ENCODE results near the gene DAAM1.
A peak's percentile ranks its signal among the peaks of the same experiment; 100 is the strongest.

DAAM1 gene

DNA sequence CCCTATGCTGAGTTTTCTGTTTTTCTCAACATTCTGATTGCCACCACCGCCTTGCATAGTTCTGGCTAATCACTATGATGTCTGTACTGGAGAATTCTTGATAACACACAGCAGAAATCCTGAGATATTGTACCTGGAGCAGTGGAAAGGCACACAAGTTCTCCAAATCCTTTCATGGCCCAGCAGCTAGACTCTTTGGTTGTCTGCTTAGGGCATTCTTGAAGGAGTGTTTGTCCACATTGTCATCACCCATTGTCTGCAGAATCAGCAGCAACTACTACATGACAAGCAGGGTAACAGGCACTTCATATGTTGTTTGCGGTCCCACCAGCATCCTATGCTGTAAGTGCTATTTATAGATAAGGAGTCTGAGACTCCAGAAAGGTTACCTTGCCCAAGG, 128.9 kb downstream of the DAAM1 start:
- no peak for DNase-seq

GRCh38 chr14:59317798-59318505, 129.5 kb downstream of the DAAM1 start:
- DNase-seq: no peak

DNA sequence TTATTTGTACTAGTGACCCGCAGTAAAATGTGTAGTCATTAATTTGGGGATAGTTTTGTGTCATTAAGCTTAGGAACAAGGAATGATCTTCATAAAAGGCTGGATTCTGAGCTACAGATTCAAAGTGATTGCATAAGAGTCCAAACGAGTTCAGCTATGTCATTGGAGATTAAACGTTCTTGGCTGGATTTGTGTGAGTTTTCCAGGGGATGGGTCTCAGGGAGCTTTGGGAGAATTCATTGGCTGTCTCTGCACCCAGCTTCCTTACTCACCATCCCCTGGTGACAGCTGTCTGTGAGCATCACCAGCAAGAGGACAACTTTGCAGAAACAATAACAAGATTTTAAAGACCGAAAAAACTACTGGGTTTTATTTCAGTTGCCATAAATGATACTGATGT, 130.4 kb downstream of the DAAM1 start:
- no peak for DNase-seq

- DNase-seq: no peak
Observed at GRCh38 chr14:59320361-59320760, 131.9 kb downstream of the DAAM1 start.

DNA sequence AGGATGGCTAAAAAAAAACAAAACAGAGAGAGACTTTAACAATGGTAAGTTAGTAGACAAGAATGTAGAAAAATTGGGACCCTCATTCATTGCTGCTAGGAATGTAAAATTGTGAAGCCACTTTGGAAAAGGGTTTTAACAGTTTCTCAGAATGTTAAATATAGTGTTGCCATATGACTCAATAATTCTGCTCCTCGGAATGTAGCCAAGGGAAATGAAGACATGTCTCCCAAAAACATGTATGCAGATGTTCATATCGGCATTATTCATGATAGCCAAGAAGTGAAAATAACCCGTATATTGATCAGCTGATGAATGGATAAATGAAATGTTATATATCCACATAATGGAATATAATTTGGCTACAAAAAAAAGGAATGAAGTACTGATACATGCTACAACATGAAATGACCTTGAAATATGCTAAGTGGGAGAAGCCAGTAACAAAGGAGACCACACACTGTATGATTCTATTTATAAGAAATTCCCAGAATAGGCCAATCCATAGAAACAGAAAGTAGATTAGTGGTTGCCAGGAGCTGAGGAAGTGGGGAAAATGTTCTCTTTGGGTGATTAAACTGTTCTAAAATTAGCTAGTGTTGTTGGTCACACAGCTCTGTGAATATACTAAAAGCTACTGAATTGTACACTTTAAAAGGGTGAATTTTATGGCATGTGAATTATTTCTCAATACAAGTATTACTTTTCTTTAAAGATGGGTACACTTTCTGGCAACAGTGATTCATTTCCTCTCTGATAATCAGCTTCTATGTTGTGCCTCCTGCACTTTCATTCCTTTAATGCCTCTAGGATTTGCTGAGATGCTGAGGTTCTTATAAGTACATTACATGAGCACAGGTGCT, 132.5 kb downstream of the DAAM1 start:
- peak; percentile 76 for DNase-seq

GRCh38 chr14:59321626-59321949, 133.1 kb downstream of the DAAM1 start:
- no peak for DNase-seq

DNA sequence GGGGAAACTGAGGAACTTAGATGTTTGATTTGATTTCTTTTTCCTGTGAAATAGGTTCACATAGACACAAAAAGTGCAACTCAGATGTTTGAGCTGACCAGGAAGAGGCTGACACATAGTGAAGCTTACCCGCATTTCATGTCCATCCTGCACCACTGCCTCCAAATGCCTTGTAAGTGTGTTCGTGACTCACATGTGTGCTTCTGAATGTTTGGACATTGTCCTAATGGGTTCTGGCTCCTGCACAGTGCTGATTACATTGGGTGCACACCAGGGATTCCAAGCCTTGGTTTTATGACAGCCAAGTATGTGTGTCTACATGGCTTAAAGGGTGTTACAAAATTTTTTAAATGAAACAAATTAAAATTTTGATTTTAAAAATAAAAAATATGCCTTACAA, 137.4 kb downstream of the DAAM1 start:
- no peak for DNase-seq

DNA sequence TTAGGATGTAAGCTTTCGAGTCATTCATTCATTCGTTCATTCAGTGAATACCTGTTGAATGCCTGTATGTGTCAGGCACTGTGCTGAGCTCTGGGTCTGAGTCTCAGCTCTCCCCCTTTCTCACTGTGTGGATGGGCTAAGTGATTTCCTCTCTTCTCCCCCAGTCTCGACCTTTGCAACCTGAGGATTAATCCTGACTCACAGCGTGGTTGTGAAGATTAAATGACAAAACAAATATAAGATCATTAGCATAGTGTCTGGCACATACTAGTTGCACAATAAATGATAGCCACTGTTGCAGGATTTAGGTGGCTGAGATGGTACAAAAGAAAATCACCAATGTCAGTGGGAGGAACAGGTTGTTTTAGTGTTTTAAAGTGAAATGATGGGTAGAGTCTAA, 140.0 kb downstream of the DAAM1 start:
- DNase-seq: no peak

GRCh38 chr14:59330455-59330854, 142.0 kb downstream of the DAAM1 start:
- no peak for DNase-seq

GRCh38 chr14:59331217-59331616, 142.8 kb downstream of the DAAM1 start:
- no peak for DNase-seq

GRCh38 chr14:59332727-59333126, 144.3 kb downstream of the DAAM1 start:
- peak; percentile 96 for DNase-seq

DNA sequence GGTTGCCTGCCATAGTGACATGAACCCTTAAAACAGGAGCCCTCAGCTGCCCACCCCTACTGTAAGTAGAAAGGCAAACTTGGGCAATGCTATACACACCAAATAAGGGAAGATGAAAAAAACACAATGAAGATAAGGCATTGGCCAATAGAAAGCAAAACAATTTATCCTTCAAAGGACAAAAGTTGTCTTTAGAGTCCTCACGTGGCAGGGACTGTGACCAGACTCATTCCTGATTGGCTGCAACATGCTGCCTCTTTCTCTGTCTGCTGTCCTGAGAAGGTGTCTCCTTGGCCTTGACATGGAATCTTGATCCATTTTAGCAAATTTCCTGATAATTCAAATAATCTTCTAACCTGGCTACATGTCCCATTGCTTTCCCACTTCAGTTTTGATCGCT, 144.8 kb downstream of the DAAM1 start:
- no peak for DNase-seq

- peak; percentile 88 for DNase-seq
Observed at GRCh38 chr14:59333668-59334067, 145.2 kb downstream of the DAAM1 start.

- DNase-seq: no peak
Observed at GRCh38 chr14:59334253-59334652, 145.8 kb downstream of the DAAM1 start.

DNA sequence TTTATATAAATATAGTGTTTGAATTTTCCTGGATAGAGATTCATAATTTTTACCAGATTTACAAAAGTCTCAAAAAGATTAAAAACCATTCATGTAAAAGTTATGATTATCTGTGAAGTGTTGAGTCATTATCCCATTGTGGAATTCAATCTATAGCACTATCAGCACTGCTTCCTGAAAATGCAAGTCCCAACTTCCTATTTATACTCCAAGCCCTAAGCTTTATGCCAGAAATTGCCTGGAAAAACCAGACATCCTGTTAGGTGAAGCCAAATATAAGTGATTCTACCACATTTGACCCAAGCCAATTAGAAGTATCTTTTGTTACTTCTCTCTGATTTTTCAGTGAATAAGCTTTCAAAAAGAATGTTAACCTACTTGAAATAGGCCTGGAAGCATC, 147.6 kb downstream of the DAAM1 start:
- DNase-seq: peak; percentile 29

- no peak for DNase-seq
Observed at GRCh38 chr14:59336706-59337105, 148.2 kb downstream of the DAAM1 start.

DNA sequence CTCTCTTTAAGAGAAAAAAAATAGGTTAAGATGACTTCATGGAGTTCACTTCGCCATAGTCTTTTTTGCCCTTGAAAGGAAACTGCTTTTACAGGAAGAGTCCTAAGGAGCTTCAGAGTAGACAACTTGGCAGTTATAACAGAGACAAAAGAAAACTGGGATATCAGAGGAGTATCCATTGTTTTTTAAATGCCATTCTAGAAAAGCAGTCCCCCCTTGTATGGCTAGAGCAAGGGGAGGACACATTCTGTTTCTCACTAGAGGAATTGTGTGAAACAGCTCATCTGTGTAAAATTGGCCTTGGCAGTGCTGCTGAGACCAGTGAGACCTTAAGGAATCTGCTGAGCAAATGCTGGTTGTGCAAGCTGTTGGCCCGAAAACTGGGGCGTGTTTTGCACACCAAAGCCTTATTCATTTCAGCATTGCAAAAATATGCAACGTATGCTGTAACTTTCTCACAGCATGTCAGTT, 148.7 kb downstream of the DAAM1 start:
- peak; percentile 65 for DNase-seq

- DNase-seq: no peak
Observed at GRCh38 chr14:59338761-59339160, 150.3 kb downstream of the DAAM1 start.

DNA sequence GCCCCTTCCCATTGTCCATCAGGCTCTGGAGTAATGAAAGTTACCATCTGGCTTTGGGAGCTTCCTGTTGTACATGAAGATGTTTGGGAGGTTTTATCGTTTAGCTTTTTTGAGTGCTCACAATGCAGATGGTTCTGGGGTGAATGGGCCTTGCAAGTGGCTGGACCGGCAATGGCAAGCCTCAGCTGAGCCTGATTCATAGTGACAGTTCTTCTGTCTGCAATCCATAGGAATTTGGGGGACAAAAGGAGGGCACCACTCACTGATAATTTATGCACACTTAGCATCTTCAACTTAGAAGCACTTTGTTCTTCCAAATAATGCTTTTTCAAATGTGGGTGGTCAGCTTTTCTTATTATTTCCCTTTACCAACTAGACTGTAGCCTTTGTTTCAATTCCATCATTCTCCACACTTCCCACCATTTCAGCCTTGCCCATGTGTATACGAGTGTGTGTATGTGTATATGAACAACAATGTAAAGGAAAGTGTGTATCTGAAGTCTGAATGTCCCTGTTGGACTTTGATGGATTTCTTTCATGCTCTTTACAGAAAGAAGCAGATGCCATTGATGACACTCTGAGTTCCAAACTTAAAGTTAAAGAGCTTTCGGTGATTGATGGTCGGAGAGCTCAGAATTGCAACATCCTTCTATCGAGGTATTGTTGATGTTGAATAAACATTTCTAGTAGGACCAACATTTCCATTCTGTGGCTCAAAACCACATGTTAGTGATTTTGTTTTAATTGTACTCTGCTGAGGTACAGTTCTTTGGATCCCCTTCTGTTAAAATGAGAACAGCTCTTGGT, 151.3 kb downstream of the DAAM1 start:
- DNase-seq: no peak

GRCh38 chr14:59341858-59342477, 153.5 kb downstream of the DAAM1 start:
- DNase-seq: no peak

- peak; percentile 41 for DNase-seq
Observed at GRCh38 chr14:59342516-59343484, 154.3 kb downstream of the DAAM1 start.

- DNase-seq: no peak
Observed at GRCh38 chr14:59343585-59343984, 155.1 kb downstream of the DAAM1 start.

Measured in fibroblast of skin of back (primary cell).